Measurements from ENCODE around the gene DUOXA1.
"Not testable (repeated sequence)": the region's sequence is repeated elsewhere in the genome, so short reads cannot be mapped to it uniquely, and the experiment has no call there.

DNA sequence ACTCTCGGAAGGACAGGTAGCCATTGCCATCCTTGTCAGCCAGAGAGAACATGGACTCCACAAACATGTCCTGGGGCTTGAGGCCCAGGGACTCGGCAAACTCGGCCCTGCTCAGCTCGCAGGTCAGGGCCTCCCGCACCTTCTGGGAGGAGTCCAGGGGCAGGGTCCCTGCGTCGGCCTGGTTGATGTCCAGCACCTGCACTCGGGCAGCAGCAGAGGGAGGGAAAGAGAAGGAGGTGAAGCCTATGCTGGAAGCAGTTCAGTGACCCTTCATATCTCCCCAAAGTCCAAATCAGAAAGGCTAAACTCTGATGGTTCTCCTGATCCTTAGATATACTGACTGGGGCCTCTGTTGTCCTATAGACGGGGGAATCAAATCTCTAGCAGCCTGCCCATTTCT is 25.5 kb downstream of the DUOXA1 start:
- not testable (repeated sequence) for TF ChIP-seq POLR2A (IDR thresholded peaks at IDR 0.05; ENCODE audit: low read length); GATA1 (IDR thresholded peaks at IDR 0.05; ENCODE audit: low read depth, low read length)
